Adipose tissue (tissue), 3 donors: ENCODE results near the gene TSTD2. TPM values are rescaled to one million over a fixed set of nuclear protein-coding genes. Genes with fewer than 3 reads are reported as not detected.

ENCODE experiments used
- H3K27ac ChIP-seq: one replicate; pipeline ENCODE4 v1.5.1; 2013; ENCODE audit warnings: low read depth, low read length
- WGBS, 3 donors: extraction: QIAGEN DNeasy Blood & Tissue Kit; methylation state at CpG; one replicate each; pipeline ENCODE4 v1.1.7; 2013; 5-methylcytosine and 5-hydroxymethylcytosine counted together
- polyA plus RNA-seq, 3 donors: library from polyadenylated mRNA; stranded (reverse); fragments of 200-250 nt; gene quantifications; one replicate each; pipeline ENCODE4 v1.2.3, GENCODE V29; 2013
- donor health status: healthy with polysubstance abuse.
- donor health status: Bipolar disorder and iron deficiency.
- donor health status: healthy.

The TSTD2 gene
- polyA plus RNA-seq, 3 donors: 6.5 to 10.3 (median 9.8) TPM

DNA sequence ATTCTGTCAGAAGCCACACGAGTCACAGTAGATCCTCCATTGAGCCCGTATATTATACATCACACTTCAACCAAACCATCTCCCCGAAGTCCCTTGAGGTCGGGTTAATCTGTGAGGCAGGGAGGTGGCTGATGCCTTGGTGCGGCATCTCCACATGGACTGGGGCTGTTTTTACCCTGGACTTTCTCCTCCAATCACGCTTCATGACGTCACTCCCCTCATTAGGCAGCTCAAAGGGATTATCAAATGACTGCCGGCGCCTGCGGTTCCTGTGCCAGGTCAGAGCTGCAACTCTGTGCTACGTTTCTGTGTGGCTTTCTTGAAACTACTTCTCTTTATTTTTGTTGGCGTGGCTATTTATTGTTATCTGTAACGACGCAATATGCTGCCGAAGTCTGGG is 78.0 kb downstream of the TSTD2 start:
- no peak overlapping the region for H3K27ac ChIP-seq
- WGBS, 3 donors: 74 to 81% (median 74%) methylated on average over 15 of the region's 15 CpGs

- H3K27ac ChIP-seq: no peak overlapping the region
- WGBS, 3 donors: 91 to 95% (median 92%) methylated on average over 6 of the region's 6 CpGs
Measured at GRCh38 chr9:97554566-97555075, 78.5 kb downstream of the TSTD2 start.

- no peak overlapping the region for H3K27ac ChIP-seq
- WGBS, 3 donors: 82 to 92% (median 85%) methylated on average over 5 of the region's 5 CpGs
Measured at GRCh38 chr9:97553841-97554240, 79.3 kb downstream of the TSTD2 start.

DNA sequence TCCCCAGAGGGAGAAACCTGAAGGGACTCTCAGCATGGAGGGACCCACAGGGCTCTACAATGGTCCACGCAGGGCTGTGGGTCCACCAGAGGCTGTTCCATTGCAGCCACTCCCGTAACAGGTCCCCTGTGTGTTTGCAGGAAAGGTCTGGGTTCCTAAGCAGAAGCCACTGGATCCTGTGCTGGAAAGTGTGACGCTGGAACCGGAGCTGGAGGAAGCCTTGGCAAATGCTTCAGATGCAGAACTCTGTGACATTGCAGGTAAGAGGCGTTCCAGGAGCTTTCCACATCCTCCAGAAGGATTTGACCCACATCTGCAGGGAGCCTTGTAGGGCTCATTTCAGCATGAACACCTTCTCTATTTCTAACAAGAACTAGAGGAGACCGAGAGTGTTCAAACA is 80.0 kb downstream of the TSTD2 start:
- WGBS, 3 donors: 75 to 88% (median 83%) methylated on average over 6 of the region's 6 CpGs
- no peak overlapping the region for H3K27ac ChIP-seq

- WGBS, 3 donors: 93 to 98% (median 95%) methylated on average over 5 of the region's 5 CpGs
Measured at GRCh38 chr9:97551308-97551707, 81.9 kb downstream of the TSTD2 start.

GRCh38 chr9:97550386-97550785 is 82.8 kb downstream of the TSTD2 start:
- H3K27ac ChIP-seq: no peak overlapping the region
- WGBS, 3 donors: 90 to 91% (median 90%) methylated on average over 1 of the region's 1 CpG

More at GRCh38 chr9:97551308-97551707, 81.9 kb downstream of the TSTD2 start:
- no peak overlapping the region for H3K27ac ChIP-seq

Other genes with a start within 250 kb of the TSTD2 start
- 1 to 10 TPM; 3.7 to 7.6 (median 5.4) TPM for gene TDRD7, start 221.3 kb downstream of the TSTD2 start, polyA plus RNA-seq
- gene TMOD1, start 131.7 kb downstream of the TSTD2 start, polyA plus RNA-seq: 10 to 100 TPM in 2 of 3 donors, 1 to 10 TPM in 1; 8.8 to 17.3 (median 12.1) TPM
- 1 to 10 TPM; 7.6 to 8.4 (median 7.9) TPM for gene NCBP1, start 453 bp upstream of the TSTD2 start, polyA plus RNA-seq
- 10 to 100 TPM in 2 of 3 donors, 1 to 10 TPM in 1; 7.3 to 26.3 (median 13.0) TPM for gene XPA, start 64.0 kb upstream of the TSTD2 start, polyA plus RNA-seq
- gene FOXE1, start 219.9 kb upstream of the TSTD2 start, polyA plus RNA-seq: under 1 TPM in 2 of 3 donors, not detected in 1; 0.02 to 0.03 TPM